DMS153 treated with DMSO at 0.1 percent for 48 hours (cell line): ENCODE results near the gene VIPR1.

ENCODE experiments used
- DNase-seq: peaks from one replicate; lab custom pipeline; 2025; ENCODE audit not compliant: unreplicated experiment; lab: John Stamatoyannopoulos, UW

The VIPR1 gene

GRCh38 chr3:42509111-42509510, 6.7 kb downstream of the VIPR1 start:
- no peak for DNase-seq

GRCh38 chr3:42510325-42510724, 7.9 kb downstream of the VIPR1 start:
- no peak for DNase-seq

- no peak for DNase-seq
Measured at GRCh38 chr3:42511201-42511600, 8.8 kb downstream of the VIPR1 start.

GRCh38 chr3:42511736-42512135, 9.3 kb downstream of the VIPR1 start:
- no peak for DNase-seq

- DNase-seq = no peak
Measured at GRCh38 chr3:42513121-42513520, 10.7 kb downstream of the VIPR1 start.

- no peak for DNase-seq
Measured at GRCh38 chr3:42513521-42513920, 11.1 kb downstream of the VIPR1 start.

- no peak for DNase-seq
Measured at GRCh38 chr3:42514876-42515275, 12.4 kb downstream of the VIPR1 start.

GRCh38 chr3:42515391-42515916, 13.0 kb downstream of the VIPR1 start:
- DNase-seq = no peak

GRCh38 chr3:42515976-42516375, 13.5 kb downstream of the VIPR1 start:
- no peak for DNase-seq

- no peak for DNase-seq
Measured at GRCh38 chr3:42516443-42516842, 14.0 kb downstream of the VIPR1 start.

- DNase-seq = no peak
Measured at GRCh38 chr3:42517117-42517516, 14.7 kb downstream of the VIPR1 start.

GRCh38 chr3:42518800-42519567, 16.5 kb downstream of the VIPR1 start:
- DNase-seq = no peak

GRCh38 chr3:42519568-42519962, 17.1 kb downstream of the VIPR1 start:
- DNase-seq = no peak

- DNase-seq = no peak
Measured at GRCh38 chr3:42520336-42520735, 17.9 kb downstream of the VIPR1 start.

GRCh38 chr3:42520906-42521305, 18.5 kb downstream of the VIPR1 start:
- no peak for DNase-seq

GRCh38 chr3:42524751-42525150, 22.3 kb downstream of the VIPR1 start:
- DNase-seq = no peak

GRCh38 chr3:42525212-42525611, 22.8 kb downstream of the VIPR1 start:
- no peak for DNase-seq

GRCh38 chr3:42525736-42526345, 23.4 kb downstream of the VIPR1 start:
- DNase-seq = no peak

- DNase-seq = no peak
Measured at GRCh38 chr3:42526616-42527367, 24.3 kb downstream of the VIPR1 start.

- DNase-seq = no peak
Measured at GRCh38 chr3:42527368-42527917, 25.0 kb downstream of the VIPR1 start.

GRCh38 chr3:42529468-42529867, 27.0 kb downstream of the VIPR1 start:
- DNase-seq = no peak

GRCh38 chr3:42530073-42530472, 27.6 kb downstream of the VIPR1 start:
- DNase-seq = no peak
